Epithelial cell of proximal tubule (primary cell): ENCODE results near the gene ZCCHC7. TPM values are rescaled to one million over a fixed set of nuclear protein-coding genes. Genes with fewer than 3 reads are reported as not detected.
"Not testable (repeated sequence)": the region's sequence is repeated elsewhere in the genome, so short reads cannot be mapped to it uniquely, and the experiment has no call there.

Experiments used
- DNase-seq: peaks from one replicate; pipeline ENCODE4 v3.0.0-alpha.2; 2011; ENCODE audit warnings: low read depth
- H3K4me3 ChIP-seq: 2 replicates; pipeline ENCODE4 v1.5.1; 2011; ENCODE audit warnings: low read depth, mild to moderate bottlenecking, low read length
- CTCF ChIP-seq: conservative IDR thresholded peaks from 2 replicates; pipeline ENCODE4 v1.5.1; 2012; ENCODE audit warnings: low read depth, mild to moderate bottlenecking, low read length
- total RNA-seq: library from RNA; depleted of rRNA; stranded (reverse); fragments of >200 nt; gene quantifications from 2 replicates; pipeline ENCODE4 v1.2.3, GENCODE V29; 2015

Gene ZCCHC7
- total RNA-seq, 1 donor from 2014 or later: 13.3 TPM

- no peak for TF ChIP-seq CTCF
Observed at GRCh38 chr9:37289631-37290030, 169.3 kb downstream of the ZCCHC7 start.

GRCh38 chr9:37290366-37290939 is 170.1 kb downstream of the ZCCHC7 start:
- H3K4me3 ChIP-seq: no peak overlapping the region
- TF ChIP-seq CTCF: no peak
- DNase-seq: no peak

More at GRCh38 chr9:37289631-37290030, 169.3 kb downstream of the ZCCHC7 start:
- DNase-seq: no peak
- H3K4me3 ChIP-seq: no peak overlapping the region

GRCh38 chr9:37290940-37291485 is 170.6 kb downstream of the ZCCHC7 start:
- no peak for TF ChIP-seq CTCF
- H3K4me3 ChIP-seq: no peak overlapping the region
- peak; percentile 36 for DNase-seq

GRCh38 chr9:37291612-37292238 is 171.4 kb downstream of the ZCCHC7 start:
- not testable (repeated sequence) for H3K4me3 ChIP-seq, DNase-seq

GRCh38 chr9:37292896-37293295 is 172.5 kb downstream of the ZCCHC7 start:
- H3K4me3 ChIP-seq: no peak overlapping the region
- no peak for DNase-seq
- no peak for TF ChIP-seq CTCF

- DNase-seq: no peak
- H3K4me3 ChIP-seq: no peak overlapping the region
- no peak for TF ChIP-seq CTCF
Observed at GRCh38 chr9:37293664-37294524, 173.5 kb downstream of the ZCCHC7 start.

GRCh38 chr9:37295178-37295577 is 174.8 kb downstream of the ZCCHC7 start:
- no peak overlapping the region for H3K4me3 ChIP-seq
- TF ChIP-seq CTCF: no peak
- no peak for DNase-seq
